ENCODE measurements around the gene CDK15.

- TF ChIP-seq JUNB (IDR thresholded peaks at IDR 0.05) (no peak), CTCF (IDR thresholded peaks at IDR 0.05) (no peak), CHD2 (IDR thresholded peaks at IDR 0.05; ENCODE audit: low read length, partially characterized antibody) (no peak), POLR2A (IDR thresholded peaks at IDR 0.05; ENCODE audit: low read length) (no peak), RFX5 (IDR thresholded peaks at IDR 0.05) (no peak), ELK1 (IDR thresholded peaks at IDR 0.05; ENCODE audit: low read depth, low read length) (no peak), RAD21 (conservative IDR thresholded peaks at IDR 0.05 in 1 of 2, IDR thresholded peaks at IDR 0.05 in 1 of 2) (no peak), NFE2L2 (conservative IDR thresholded peaks at IDR 0.05; ENCODE audit: low read length) (no peak), RCOR1 (IDR thresholded peaks at IDR 0.05; ENCODE audit: low read depth, low read length) (no peak), MAX (IDR thresholded peaks at IDR 0.05) (no peak), REST (IDR thresholded peaks at IDR 0.05) (no peak), POLR2AphosphoS2 (conservative IDR thresholded peaks at IDR 0.05; ENCODE audit: low read length) (no peak)
These were observed 48.1 kb upstream of the CDK15 start for GRCh38 chr2:201758234-201758633.

Data from A549 (cell line).